GM18517 (cell line): ENCODE measurements around the gene CDS1.
"Not testable (repeated sequence)": the region's sequence is repeated elsewhere in the genome, so short reads cannot be mapped to it uniquely, and the experiment has no call there.

ENCODE experiments used
- ATAC-seq: cut with Tn5 transposase; IDR thresholded peaks from one replicate; pipeline ENCODE4 v1.9.1; 2021; ENCODE audit warnings: mild to moderate bottlenecking, moderate library complexity; ENCODE audit not compliant: unreplicated experiment

Gene CDS1

DNA sequence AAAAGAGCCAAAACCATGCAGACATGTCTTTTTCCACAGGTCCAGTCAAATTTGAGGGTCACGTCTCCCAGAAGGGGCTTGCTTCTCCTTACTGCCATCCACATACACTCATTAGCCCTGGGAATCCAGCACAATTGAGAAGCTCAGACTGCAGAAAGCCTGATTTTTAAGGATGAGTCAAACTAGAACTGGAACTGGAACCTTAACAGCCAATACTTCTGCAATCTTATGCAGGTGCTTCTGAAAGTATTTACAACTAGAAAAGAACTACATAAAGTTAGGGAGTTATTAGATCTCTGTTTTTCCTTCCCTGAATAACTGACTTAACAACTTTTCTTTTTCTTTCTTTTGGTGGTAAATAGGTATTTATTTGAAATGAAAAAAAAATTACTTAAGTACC is 86.3 kb downstream of the CDS1 start:
- no peak for ATAC-seq

DNA sequence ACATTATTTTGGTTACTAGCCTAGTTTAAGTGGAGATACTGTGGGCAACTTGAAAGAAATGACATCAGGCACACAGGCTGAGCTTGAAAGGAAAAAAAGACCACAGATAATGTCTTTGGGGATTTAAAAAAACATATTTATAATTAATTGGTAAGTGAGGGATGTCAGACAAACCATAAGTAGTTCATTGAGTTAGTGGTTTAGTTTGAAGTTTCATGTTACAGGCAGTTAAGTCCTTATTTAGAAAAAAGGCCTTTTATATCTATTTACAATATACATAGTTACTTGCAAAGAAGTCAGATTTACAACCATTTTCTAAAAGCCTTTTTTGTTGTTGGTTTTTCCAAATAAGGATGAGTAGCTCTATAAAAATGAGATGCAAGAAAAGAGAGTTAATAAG is 89.2 kb downstream of the CDS1 start:
- no peak for ATAC-seq

DNA sequence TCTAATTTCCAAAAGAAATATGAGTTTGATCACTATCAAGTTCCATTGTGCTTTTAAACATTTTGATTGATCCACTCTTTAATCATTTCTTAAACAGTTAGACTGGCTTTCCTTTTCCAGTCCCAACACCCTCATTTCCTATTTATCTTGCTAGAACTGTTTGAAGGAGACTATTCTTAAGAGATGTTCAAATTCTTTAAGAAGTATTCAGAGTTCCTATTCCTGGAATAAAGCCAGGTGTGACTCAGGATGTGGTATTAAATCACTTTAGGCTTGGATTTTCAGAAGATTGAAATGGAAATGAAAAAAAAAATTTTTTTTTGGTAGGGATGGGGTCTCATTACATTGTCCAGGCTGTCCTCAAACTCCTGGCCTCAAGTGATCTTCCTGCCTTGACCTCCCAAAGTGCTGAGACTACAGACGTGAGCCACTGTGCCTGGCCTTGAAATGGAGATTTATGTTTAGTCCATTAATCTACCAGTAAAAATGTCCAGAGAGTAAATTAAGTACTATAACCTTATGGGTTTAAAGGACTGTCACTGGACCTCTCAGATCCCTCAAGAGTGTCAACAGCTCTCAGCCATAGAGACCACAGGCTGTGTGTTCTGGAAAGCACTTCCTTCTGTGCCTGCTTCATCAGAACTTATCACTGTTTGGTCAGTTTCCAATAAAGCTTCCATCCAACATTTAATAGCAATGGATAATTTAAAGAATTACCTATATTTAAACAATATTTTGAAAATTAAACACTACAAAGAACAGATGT is 90.7 kb downstream of the CDS1 start:
- no peak for ATAC-seq

DNA sequence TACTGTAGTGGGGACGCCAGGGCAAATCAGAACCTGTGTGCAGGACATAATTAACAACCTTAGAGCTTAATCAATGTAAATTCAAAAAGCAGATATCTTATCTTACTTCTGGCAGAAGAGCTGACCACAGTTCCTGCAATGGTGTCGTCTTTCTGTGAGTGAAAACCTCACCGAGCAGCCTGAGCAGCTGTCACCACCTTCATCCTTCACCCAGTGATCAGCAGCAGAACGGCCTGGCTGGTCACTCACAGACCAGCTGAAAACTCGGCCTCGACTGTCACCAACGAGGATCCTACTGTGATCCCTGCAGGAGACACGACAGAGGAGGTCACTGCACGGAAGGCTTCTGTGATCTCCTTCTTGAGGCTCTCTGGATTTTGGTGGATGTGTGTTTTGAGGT is 94.2 kb downstream of the CDS1 start:
- no peak for ATAC-seq

DNA sequence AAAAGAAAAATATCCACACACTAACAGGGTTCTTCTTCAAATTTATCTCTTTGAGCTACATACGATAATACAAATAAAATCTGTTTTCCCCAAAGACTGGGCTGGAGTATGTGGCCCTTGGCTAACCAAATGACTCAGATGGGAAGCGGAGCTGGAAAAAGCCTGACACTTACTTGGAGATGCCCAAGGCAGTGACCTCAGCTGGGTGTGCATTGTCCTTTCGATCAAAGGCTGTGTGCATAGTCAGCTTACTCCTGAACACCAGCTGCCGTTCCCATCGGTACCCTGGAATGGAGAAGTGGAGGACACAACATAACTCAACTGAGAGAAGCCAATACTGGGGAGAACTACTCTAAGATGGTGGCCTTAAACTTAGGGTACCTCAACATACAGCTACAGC is 95.1 kb downstream of the CDS1 start:
- no peak for ATAC-seq

DNA sequence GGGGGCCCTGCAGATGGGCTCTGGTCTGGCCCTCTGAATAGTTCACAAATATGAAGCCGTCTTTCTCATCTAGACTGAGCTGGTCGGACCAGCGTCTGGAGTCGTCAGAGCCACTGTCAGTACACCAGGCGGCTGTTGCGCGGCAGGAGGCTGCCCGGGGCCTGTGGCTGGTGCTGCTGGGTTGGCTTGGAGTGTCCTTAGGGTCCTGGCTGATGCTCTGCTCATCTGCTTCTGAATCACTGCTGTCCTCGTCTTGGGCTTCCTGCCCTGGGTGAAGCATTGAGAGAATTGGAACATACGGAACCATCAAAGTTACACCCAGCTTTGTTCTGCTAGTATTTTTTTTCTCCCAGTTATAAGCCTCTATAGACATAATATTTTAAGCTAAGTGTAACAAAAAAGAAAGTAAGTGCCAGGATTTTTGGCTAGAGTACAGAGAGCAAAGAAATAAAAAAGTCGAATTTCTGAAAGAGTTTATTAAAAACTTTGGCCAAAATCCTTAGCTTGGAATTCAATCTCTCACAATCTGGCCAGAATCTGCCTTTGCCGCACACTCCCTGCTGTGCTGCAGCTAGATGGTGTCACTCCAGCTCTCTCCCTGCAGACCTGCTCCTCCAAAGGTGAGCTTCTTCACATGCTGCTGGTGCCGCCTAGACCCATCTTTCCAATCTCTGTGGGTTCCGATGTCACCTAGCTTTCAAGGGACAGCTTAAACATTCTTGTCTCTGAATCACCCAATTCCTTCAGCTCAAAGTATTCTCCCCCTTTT is 96.2 kb downstream of the CDS1 start:
- no peak for ATAC-seq

DNA sequence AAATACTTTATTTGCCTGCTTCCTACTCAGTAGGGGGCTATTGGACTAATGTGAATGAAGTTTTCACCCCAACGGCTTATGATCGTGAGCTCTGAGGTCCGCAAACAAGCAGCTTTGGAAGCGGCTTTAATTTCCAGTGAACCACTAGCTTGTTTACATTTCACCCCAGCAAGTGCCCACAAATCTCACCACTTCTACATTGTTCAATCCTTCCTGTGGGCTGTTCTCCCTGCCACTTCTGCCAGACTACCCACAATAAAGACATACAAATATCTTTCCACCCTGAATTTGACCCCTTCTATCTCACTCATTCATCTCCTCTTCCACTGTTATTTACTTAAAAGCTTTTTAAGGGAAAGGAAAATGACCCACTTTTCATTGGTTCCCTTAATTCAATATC is 98.0 kb downstream of the CDS1 start:
- no peak for ATAC-seq

DNA sequence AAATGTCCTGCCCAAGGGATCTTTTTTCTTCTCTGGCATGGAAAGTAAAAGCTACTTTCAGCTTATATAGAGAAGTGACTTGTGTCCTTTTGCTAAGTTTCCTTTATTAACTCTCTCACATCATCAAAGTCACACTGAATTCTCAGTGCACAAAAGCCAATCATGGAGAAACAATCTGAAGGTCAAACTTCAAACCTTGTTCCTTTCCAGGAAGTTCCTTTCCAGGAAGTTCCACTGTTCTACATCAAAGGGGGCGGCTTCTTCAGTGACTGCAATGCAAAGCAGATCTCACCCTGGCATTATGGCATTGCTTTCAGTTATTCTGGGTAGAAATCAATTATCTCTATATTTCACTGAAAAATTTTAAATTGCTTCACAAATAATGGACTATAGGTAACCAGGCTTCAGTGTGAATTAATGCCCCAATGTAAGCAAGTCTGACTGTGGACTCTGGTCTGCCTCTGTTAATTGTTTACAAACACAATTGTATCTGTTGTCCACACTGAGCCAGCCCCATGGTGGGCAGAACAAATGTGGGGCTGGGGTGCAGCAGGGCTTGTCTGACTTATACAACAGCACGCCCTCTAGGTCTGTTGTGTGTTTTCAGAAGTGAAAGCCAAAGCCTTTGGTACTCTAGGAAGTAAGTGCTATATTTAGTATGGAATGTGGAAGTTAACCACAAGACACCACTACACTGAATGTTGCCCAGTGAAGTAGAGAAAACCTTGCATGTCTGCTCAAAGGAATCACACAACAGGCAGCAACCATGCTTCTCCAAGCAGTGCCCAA is 98.8 kb downstream of the CDS1 start:
- no peak for ATAC-seq

DNA sequence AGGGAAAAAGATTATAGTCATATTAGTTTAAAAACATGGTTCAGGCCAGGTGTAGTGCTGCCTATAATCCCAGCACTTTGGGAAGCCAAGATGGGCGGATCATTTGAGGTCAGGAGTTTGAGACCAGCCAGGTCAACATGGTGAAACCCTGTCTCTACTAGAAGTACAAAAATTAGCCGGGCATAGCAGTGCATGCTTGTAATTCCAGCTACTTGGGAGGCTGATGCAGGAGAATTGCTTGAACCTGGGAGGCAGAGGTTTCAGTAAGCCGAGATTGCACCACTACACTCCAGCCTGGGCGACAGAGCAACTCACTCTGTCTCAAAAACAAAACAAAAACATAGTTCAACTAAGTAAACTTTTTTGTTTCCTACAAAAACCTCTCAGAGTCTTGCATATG is 99.7 kb downstream of the CDS1 start:
- not testable (repeated sequence) for ATAC-seq

DNA sequence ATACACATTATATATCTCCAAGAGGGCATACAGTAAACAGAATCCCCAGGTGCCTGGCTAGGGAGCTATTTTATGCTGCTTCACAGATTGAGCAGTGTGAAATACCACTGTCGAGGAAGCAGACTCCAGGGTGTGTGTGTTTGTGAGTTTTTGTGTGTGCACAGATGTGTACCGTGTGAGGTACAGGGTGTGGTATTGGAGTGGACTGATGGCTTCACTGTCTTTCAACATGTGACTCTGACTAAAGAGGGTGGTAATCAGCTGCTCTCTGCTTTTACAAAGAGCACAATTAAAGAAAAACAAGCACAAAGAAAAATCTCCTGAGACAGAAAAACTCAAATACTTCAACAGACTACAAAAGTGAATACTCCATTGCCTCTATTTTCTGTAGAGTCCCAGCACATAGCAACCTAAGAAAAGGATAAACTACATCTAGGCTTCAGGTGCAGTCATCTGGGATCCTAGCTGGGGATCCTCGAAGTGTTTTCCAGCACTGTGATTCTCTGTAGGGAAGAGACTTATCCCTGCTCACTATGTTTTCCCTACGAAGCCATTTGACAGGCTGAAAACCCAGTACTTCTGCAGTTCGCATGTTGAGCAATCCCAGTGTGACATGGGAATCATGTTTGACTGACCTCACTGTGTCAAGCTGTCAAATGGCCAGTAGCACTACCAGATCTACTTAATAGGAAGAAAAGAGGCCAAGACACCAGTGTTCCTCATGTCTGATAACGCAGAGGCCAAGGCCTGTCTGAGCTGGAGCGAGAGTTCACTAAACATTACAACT is 100.3 kb downstream of the CDS1 start:
- ATAC-seq: no peak

DNA sequence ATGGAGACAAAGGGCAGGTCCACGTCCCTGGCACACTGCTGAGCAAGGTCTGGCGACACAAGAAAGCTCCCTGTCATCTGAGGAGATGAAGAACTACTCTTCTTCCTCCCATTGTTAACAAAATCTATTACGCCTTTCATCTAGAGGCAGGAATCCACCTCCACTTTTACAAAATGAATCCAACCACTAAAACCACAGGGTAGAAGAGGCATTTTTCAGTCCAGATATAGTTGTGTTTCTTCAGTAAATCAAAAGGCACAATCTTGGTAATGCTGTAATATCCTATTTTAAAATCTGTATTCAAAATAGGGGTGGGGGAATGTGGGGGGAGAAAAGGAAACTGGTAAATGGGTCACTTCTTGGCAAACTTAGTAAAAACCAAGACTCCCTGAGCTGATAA is 101.4 kb downstream of the CDS1 start:
- ATAC-seq: no peak

DNA sequence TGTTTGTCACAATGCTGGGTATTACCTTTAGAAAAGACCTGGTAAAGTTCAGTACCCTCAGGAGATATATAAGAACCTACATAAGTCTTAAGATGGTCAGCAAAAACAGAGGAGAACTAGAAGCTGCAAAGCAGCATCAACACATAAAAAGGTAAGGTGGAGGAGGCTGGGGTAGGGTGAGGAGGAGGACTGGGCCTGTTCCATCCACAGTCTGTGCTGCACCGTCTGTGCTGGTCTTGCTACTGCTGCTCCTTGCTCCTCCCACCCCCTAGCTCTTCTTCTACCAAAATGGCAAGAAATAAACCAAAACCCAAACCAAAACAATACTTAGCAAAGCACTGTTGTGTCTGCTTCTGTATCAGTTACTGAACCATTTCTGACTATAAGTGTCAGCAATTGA is 102.2 kb downstream of the CDS1 start:
- no peak for ATAC-seq

DNA sequence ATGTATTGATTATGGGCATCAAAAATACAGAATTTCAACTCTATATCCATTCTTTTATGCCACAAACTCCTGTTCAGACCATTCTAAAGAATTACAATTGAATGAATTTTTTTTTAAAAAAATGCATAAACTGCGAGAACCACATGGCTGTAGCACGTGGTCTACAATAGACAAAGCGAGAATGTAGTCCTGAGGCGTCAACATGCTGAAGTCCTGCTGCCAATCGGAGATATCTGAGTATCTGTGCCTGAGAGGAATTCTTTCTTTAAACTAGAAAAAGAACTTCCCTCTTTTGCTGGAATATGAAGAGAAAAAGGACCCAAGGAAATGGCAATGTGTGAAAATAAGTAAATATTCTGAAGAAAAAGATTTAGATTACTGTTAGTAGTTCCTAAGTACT is 105.7 kb downstream of the CDS1 start:
- no peak for ATAC-seq

DNA sequence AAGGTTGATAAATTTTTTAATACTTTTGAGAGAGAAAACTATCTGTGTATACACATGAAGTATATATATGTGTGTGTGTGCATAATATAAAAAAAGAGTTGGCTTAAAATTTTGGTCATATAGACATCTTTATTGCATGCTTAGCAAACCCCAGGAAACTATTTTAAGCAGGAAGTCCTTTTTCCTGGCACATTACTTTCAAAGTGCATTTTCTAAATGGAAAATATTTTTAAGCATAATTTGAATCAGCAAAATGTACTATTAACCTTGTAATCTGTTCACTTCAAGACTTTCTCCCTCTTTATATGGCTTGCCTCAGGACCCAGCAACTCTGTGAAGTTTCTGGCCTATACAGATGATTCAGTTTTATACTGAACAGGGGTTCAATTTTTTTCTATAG is 106.3 kb downstream of the CDS1 start:
- ATAC-seq: no peak

DNA sequence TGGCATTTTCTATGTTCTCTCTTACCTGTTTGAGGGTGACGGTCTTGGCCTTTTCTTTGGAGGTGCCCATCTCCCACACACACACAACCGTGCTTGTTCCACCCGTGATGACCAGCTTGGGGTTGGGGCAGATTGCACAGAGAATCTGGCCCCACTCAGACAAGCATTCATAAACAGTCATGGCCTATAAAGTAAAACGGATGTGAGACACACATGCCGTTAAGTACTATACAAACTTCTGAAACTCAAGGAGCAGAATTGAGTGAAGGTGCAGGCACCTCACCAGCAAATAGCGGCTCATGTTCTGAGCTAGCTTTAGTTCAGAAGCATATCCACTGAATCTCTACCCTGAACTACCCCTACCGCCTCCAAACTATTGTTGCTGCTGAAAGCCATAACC is 107.6 kb downstream of the CDS1 start:
- no peak for ATAC-seq

DNA sequence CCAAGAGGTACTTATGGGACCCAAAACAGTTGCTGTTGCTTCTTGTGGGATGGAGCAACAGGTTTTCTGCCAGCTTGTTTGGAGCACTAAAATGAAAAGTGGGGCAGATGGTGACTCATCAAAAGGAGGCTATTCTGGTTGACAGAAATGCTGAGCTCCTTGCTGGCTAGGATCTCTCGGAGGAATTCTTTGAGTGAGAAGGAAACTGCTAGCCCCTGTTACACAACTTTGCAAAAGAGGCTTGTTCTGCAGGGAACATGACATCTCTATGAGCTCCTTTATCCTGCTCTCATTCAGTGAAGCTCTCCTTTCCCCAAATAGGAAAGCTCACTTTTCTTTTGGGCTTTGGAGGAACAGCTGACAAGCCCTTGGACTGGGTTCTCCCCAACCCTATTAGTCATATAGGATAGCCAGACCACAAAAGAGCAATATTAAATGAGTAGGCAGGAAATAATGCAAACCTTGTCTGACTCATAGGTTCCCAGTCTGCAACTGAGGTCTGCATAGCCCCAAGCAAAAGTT is 108.3 kb downstream of the CDS1 start:
- ATAC-seq: no peak

DNA sequence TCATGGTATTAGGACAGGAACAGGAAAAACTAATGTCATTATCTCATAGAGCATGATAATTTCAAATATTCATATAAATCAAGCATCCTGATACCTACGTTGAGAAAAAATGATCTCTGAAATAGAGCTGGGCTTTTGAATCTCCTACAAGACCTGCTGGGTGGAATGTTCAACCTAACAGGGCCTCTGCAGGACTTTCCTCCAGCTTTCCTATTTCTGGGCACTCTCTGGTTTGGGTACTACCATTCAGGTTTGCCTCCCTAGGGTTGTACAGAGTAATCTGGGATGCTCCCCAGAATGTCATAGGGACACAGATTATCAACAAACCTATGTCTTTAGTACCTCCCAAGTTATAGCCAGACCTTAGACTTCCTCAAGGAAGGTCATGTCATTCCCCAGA is 108.9 kb downstream of the CDS1 start:
- ATAC-seq: no peak

DNA sequence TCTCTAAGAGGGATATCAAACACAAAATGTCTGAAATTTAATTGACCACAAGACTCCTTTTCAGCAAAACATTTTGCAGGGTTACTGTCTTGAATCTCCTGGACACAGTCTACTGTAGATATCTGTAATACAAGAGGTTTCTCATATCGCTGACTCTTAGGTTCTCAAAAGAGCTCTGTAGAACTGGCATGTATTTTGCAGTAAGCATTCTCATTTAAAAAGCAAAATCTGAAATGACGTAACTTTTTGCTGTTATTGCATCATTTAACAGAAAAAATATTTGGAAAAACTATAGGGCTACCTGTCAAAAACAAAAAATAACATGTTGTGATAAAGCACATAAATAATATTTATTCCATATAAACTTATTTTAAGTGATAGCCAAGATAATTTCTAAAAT is 114.2 kb downstream of the CDS1 start:
- ATAC-seq: no peak

DNA sequence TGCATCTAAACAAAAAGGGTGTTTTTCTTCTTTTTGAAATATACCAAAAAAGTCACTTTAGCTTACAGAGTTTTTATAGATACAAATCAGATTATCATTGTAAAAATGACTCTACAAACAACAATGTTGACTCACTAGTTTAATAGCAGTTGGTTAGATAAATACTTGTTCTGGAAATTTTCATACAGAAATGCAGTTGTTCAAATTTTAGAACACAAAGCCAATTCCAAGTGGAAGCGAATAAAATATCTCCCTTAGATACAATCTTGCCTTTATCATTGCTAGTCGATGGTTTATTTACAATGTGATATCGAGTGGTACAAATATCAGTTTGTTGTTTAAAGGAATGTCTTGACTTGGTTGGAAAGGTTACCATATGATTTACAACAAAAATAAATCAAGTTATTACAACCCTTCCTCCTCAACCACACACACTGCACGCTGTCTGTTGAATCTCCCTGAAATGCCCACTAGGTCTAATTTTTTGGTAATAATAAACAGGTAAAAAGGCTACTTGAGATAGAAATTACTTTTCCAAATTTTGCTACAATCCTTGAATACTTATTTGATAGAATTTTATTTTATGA is 114.8 kb downstream of the CDS1 start:
- no peak for ATAC-seq

DNA sequence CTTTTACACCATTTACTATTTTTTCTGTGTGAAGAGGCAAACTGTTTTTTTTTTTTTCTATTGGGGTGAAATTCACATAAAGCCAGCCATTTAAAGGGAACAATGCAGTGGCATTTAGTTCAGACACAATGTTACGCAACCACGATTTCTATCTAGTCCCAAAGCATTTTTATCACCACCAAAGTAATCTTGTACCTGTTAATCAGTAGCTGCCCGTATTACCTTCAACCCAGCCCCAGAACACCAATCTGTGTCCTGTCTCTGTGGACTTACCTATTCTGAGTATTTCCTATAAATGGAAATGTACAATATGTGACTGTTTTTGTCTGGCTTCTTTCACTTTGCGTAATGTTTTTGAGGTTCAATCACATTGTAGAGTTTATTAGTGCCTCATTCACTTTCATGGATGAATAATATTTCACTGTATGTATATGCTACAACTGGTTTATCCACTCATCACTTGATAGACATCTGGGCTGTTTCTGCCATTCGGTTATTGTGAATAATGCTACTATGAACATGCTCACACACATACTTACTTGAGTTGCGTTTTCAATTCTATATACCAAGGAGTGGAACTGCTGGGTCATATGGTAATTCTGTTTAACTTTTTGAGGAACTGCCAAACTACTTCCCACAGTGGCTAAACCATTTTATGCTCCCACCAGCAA is 116.2 kb downstream of the CDS1 start:
- no peak for ATAC-seq
